ENCODE results near the gene NUDT4. TPM values are rescaled to one million over a fixed set of nuclear protein-coding genes. Genes with fewer than 3 reads are reported as not detected.

The NUDT4 gene
- total RNA-seq: 19.4 and 26.9 TPM in 2 replicates

GRCh38 chr12:93377252-93378195, at the start of gene NUDT4:
Gene NUDT4 (plus strand): TSS chr12:93377925. CDS start chr12:93378323, 398 bp downstream.

GRCh38 chr12:93441617-93442410, 64.1 kb downstream of the NUDT4 start, which contains the start of gene UBE2N:
Gene UBE2N (minus strand): TSS chr12:93441947. CDS start chr12:93441884, 63 bp downstream.

Other genes with a start within 250 kb of the NUDT4 start
- gene UBE2N, start 64.0 kb downstream of the NUDT4 start, total RNA-seq: 72.6 and 115 TPM in 2 replicates
- gene MRPL42, start 89.6 kb downstream of the NUDT4 start, total RNA-seq: 61.9 and 79.0 TPM in 2 replicates
- gene SOCS2, start 194.8 kb downstream of the NUDT4 start, total RNA-seq: 6.1 and 6.8 TPM in 2 replicates